ENCODE measurements around the gene CCDC88C.

DNA sequence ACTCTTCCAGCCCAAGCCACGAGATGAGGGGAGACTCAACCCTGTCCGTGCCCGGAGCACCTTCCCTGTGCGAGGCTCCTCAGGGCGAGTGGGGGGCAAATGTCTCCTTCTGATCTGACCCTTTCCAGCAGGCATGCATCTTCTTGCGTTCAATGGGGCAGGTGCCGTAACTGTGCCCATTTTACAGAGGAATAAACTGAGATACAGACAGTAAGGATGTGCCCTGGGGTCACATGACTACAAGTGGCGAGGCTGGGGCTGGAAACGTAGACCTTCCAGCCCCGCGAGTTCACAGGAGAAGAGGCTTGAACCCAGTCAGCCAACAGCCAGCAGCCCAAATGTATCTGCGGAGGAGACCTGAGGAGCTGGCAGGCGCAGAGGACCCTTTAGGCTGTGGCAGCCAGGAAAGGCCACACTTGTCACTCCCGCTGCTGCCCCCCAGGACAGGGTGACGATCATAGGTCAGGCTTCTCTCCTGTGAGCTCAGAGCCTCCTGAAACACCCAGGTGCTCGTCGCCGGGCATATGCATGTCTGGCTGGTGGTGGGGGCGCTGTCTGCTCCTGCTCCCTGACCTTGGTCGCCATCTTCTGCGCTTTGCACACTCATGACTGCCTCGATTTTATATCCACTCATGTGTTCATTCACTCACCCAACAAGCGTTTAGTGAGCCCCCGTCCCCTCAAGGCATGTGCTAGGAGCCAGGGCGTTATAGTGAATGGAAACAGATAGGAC, 41.7 kb downstream of the CCDC88C start:
- TF ChIP-seq CTCF (IDR thresholded peaks at IDR 0.05) (no peak), POLR2A (IDR thresholded peaks at IDR 0.05) (no peak), EP300 (IDR thresholded peaks at IDR 0.05) (no peak)
